Activated T-cell treated with anti-CD3 and anti-CD28 coated beads for 48 hours (primary cell): ENCODE results near the gene PNMA5.
A peak's percentile ranks its signal among the peaks of the same experiment; 100 is the strongest.
"Not testable (repeated sequence)": the region's sequence is repeated elsewhere in the genome, so short reads cannot be mapped to it uniquely, and the experiment has no call there.

ENCODE experiments used
- DNase-seq: peaks from one replicate; pipeline ENCODE4 v3.0.0-alpha.2; 2020; ENCODE audit warnings: low read depth

The PNMA5 gene

DNA sequence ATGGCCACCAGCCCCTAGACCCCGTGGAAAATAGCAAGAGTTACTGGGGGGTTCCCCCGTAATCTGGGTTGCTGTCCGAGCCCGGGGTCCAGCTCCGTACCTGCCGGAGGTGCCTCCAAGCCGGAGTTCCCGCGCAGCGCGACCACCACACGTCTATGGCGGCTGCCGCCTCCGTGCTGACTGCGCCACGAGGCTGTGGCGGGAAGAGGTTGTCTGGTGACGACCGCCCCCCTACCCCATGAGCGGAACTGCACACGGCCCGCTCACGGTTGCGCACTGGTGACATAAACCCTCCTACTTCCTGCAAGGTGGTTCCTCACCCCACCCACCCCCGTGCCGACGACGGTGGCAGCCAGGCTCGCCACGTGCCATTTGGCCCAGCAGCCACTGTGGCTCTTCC lies at the start of gene PNMA5:
TSS of gene PNMA5 (minus strand) at position 184 of the 400 bp plus-strand sequence. CDS start 2,518 bp downstream, outside the sequence.
- no peak for DNase-seq

DNA sequence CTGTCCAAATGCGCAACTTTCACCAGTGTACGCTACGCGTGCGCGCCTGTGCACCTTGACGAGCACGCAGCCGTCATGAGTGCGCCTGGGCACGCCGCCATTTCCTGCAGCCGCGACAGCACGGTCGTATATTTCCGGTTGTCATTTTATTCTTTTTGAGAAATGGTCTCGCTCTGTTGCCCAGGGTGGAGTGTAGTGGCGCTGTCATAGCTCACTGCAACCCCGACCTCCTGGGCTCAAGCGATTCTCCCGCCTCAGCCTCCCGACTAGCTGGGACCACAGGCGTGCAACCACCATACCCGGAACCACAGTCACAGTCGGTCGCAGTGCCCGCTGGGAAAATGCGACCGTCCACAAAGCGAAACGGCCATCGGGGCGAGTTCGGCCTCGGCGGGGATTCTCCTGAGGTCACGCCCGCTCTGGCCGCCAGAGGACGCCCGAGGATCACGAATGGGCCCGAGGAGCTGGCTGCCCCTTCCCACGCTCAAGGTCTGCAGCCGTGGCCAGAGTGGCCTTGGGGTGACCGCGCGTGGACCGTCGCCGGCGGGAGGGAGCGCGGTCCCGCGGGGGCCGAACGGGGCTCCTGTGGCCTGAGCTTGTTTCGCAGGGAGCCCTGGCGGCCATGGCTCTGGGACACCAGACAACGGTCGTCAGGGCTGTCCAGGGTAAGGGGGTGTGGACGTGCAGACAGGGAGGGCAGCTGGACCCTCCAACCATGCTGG lies 38.6 kb upstream of the PNMA5 start:
- DNase-seq: peak; percentile 63

DNA sequence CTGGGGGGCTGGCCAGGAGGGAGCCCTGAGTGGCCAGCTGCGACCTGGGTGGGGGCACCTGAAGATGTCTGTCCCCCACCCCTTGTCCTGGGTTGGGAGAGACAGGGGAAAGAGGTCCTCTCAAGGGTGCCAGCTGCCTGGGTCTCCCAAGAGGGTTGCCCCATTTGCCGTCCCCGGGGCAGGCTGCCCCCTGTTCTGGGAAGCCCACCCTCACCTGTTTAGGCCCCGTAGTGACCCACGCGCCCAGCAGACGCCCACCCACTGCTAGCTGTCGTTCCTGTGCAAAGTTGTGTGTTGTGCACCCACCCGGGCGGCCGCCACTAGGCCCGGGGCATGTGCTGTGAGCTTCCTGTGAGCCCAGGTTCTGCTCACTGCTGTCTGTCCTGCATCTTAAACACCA lies 36.9 kb upstream of the PNMA5 start:
- no peak for DNase-seq

DNA sequence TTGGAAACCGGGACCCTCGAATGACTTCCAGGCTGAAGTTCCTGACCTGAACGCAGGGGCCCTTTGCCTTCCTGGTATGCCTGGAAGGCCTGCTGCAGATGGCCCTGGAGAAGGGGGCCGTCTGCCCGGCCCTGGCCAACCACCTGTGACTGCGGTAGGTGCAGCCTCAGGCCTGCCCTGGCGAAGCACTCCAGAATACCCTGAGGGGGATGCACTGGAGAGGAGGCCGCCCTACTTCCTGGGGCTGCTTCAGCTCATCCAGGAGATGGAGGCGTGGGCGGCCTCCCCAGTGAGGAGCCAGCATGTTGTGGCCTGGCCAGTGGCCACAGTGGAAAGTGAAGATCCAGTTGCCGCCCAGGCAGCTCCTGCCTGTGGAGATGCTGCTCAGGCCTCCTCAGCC lies 36.0 kb upstream of the PNMA5 start:
- DNase-seq: no peak

DNA sequence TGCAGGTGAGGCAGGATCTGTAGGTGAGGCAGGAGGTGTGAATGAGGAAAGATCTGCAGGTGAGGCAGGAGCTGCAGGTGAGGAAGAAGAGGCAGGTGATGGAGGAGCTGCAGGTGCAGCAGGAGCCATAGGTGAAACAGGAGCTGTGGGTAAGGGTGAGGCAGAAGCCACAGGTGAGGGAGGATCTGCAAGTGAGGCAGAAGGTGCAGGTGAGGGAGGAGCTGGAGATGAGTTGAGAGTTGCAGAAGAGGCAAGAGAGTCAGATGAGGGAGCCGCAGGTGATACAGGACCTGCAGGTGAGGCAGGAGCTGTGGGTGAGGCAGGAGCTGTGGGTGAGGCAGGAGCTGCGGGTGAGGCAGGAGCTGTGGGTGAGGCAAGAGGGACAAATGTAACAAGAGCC lies 35.2 kb upstream of the PNMA5 start:
- no peak for DNase-seq

DNA sequence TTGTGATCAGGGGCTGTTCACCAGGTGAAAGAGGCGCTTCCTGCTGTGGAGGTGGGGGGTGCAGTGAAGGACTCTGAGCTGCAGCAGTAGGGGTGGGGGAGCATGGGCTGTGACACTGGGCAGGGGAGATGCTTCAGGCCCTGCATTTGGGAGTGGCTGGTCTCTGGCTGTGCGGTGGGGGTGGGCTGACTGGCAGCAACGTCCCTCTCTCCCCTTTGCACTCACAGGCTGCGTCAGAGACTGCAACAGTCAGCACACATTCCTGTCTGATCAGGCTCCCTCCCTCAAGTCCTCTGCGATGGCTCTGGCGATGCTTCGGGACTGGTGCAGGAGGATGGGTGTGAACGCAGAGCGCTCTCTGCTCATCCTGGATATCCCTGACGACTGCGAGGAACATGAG lies 34.6 kb upstream of the PNMA5 start:
- not testable (repeated sequence) for DNase-seq

DNA sequence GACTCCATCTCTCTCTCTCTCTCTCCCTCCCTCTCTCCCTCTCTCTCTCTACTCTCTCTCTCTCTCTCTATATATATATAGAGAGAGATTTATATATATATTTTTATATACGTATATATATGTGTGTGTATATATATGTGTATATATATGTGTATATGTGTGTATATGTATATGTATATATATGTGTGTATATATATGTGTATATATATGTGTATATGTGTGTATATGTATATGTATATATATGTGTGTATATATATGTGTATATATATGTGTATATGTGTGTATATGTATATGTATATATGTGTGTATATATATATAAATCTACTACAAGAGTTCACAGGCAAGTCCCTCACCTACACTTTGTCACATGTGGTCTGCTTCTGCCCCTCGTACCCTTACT lies 32.6 kb upstream of the PNMA5 start:
- not testable (repeated sequence) for DNase-seq

DNA sequence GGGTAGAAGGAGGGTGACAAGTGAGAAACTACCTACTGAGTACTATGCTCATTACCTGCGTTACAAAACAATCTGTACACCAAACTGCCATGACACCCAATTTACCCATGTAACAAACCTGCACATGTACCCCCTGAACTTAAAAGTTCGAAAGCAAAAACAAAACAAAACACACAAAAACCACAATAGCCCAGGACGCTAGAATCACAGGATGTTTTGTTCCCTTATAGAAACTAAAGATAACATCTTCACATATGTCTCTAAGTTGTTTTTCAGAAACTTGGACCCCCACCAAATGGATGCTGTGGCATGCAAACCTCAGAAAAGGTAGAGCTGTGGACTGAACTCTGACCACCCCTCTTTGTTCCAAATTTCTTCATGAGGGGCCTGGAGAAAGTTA lies 25.2 kb upstream of the PNMA5 start:
- no peak for DNase-seq

DNA sequence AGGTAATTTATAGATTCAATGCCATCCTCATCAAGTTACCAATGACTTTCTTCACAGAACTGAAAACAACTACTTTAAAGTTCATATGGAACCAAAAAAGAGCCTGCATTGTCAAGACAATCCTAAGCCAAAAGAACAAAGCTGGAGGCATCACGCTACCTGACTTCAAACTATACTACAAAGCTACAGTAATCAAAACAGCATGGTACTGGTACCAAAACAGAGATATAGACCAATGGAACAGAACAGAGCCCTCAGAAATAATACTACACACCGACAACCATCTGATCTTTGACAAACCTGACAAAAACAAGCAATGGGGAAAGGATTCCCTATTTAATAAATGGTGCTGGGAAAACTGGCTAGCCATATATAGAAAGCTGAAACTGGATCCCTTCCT lies 23.3 kb upstream of the PNMA5 start:
- DNase-seq: not testable (repeated sequence)

DNA sequence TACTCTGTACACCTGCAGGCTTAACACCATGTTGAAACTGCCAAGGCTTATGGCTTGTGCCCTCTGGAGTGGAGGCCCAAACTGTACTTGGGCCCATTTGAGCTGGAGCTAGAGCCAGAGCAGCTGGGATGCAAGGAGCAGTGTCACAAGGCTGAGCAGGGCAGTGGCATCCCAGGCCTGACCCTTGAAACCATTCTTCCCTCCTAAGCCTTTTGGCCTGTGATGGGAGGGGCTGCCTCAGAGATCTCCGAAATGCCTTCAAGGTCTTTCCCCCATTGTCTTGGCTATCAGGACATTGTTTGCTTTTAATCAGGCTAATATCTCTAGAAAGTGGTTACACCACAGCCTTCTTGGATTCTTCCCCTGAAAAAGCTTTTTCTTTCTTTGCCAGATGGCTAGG lies 10.9 kb upstream of the PNMA5 start:
- DNase-seq: no peak

DNA sequence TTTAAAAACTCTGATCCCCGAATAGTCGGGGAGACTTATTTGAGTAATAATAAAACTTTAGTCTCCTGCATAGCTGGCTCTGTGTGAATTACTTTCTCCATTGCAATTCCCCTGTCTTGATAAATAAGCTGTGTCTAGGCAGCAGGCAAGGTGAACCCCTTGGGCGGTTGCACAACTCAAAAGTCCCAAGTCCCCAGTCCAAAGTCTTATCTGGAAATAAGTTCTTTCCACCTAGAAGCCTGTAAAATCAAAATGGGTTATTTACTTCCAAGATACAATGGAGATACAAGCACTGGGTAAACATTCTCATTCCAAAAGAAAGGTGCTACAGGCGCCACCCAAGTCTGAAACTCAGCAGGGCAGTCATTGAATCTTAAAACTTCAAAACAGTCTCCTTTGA lies 10.1 kb upstream of the PNMA5 start:
- no peak for DNase-seq

DNA sequence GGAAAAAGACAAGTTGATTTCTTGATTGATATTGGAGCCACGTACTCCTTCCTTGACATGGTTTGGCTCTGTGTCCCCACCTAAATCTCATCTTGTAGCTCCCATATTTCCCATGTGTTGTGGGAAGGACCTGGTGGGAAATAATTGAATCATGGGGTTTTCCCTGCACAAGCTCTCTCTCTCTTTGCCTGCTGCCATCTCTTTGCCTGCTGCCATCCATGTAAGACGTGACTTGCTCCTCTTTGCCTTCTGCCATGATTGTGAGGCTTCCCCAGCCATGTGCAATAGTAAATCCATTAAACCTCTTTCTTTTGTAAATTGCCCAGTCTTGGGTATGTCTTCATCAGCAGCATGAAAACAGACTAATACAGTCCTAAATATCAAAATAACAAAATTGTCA lies 8.3 kb upstream of the PNMA5 start:
- DNase-seq: not testable (repeated sequence)

DNA sequence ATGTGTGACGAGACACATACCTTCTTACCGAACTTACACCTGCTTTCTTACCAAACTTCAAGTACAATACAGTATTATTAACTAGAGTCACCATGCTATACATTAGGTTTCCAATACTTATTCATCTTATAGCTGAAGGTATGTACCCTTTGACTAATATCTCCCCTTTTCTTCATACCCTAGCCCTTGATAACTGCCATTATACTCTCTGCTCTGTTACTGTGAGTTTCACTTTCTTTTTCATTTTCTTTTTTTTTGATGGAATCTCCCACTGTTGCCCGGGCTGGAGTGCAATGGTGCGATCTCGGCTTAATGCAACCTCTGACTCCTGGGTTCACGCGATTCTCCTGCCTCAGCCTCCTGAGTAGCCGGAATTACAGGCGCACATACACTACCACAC lies 3.4 kb upstream of the PNMA5 start:
- no peak for DNase-seq

DNA sequence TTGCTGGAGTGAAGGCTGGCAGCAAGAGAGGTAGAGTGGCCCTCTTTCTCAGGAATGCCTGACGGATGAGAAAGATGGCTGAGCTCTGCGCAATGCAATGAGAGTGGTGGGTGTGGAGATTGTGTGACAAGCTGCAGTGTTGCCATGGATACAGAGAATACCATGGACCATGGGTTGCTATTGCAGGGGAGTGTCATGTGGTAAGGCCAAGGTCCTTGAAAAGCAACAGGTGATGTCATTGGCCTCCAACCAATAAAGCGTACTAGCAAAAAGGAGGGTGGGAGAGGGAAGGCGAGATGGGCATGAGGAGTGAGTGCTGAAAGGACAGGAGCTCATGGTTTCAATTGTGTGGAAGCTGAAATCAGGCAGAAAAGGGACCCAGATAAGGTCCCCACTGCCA lies 1.8 kb downstream of the PNMA5 start:
- no peak for DNase-seq

DNA sequence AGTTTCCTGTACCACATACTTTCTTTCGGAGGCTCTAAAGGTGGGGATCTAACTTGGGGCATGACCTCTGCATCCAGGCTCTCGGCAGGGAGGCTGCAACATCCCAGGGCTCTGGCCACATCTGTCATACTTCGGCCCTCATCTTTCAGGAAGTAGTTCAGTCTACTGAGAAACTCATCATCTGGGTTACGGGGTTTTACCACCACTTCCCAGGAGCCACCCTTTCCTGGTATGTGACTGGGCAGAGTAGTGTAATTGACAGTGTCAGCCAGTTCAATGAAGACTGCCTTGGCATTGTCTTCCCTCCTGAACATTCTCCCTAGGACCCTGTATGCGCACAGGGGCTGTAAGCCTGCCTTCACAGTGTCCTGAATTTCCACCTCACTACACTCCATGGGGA lies 2.8 kb downstream of the PNMA5 start:
- no peak for DNase-seq

DNA sequence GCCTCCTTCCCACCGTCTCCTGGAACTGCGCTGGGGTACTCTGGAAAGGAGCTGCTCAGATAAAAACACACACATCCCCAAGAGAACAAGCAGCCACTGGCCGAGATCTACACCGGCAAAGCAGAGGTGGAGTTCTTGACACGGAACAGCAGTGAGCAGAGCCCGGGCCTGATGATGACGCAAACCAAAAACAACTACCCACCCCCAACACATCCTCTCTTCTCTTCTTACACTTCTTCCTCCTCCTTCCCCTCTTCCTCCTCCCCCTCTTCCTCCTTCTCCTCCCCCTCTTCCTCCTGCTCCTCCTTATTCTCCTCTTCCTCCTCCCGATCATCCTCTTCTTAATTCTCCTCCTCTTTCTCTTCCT lies 4.6 kb downstream of the PNMA5 start:
- no peak for DNase-seq

DNA sequence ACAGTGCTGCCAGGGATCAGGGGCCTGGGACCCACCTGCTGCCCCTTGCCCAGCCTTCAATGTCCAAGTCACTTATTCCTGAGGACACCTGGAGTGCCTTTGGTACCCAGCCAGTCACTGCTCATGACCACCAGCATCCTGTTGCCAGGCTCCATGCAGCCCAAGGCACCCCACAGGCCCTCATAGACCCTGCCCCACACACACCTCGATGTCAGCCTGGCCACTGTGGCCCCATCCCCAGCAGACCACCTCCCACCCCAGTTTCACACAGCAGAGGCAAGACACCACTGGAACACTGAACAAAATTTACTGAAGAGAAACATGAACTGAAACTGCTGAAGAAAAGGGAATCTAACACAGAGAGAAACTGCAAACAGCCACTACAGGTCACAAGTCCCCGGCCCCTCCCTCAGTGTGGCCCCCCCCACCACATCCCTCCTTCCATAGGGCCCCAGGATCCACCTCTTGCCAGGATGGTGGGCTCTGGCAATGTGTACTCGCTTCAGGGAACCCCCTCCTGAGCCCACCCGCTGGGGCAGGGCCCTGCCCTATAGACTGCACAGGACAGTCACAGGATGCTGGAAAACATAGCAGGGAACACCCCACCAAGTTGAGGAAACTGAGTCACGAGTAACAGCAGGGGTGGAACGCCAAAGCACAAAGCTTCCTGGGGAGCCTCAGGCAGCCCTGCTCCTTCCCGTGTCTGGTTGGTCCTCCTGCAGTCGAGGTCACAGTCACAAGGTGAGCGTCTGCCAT lies 5.2 kb downstream of the PNMA5 start:
- no peak for DNase-seq

DNA sequence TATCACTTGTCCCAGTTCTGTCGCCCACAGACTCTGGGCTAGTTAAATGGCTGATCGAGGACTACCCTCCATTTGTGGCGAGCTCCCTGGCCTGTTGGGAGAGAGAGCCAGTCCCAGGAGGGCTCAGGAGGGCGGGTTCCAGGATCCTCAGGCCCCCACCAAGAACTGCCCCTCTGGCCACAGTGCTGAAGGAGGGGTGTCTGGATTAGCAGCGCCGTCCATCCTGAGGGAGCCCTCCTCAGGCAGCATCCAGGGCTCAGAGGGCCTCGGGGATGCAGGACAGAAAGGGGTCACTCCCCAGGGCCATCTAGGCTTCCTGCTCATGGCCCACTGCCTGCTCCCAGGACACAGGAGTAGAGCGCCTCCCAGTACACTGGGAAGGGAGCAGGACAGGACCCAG lies 6.1 kb downstream of the PNMA5 start:
- DNase-seq: no peak

DNA sequence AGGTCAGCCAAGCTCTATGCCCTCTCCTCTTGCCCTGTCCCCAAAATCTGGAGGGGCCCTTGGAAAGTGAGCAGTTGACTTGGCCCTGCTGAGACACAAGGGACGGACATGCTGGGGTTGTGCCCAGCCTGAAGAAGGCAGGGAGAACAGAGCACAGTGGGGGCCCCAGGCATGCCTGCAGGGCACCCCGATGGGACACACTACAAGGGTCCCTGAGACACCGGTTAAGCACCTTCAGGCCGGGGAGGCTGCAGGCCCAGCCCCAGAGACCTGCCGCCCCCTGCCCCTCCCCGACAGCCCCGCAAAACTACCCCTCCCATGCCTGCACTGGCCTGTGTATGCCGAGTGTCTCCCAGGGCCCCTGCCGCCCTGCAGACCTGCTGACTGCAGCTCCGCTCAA lies 6.8 kb downstream of the PNMA5 start:
- DNase-seq: not testable (repeated sequence)

DNA sequence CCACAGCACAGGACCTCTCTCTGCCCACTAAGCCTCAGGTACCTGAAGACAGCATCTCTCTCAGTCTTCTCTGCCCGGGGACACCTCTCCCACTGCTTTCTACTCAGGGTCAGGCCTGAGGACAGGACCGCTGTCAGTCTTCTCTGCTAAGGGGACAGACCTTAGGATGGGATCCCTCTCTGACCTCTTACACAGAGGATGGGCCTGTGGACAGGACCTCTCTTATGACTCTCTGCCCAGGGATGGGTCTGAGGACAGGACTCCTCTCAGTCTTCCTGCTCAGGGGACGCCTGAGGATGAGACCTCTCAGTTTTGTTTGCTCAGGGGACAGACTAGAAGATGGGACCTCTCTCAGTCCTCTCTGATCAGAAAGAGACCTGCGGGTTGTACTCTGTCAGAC lies 8.5 kb downstream of the PNMA5 start:
- not testable (repeated sequence) for DNase-seq

DNA sequence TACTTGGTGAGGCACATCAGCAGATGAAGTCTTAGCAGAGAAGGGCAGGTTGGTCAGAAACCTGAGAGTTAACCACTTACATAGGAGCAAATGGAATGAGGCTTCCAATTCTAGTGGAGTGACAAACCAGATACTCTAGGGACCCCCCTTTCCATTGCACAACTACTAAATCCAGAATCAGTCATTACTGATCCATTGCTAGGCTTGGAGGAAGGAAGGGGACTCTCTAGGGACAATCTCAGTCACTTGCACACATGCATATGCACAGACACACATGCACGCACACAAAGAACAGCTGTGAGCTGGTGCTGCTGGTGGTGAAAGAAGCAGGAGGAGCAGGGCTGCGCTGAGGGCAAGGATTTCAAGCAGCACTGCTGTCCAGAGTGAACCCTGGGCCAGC lies 25.7 kb downstream of the PNMA5 start:
- no peak for DNase-seq

DNA sequence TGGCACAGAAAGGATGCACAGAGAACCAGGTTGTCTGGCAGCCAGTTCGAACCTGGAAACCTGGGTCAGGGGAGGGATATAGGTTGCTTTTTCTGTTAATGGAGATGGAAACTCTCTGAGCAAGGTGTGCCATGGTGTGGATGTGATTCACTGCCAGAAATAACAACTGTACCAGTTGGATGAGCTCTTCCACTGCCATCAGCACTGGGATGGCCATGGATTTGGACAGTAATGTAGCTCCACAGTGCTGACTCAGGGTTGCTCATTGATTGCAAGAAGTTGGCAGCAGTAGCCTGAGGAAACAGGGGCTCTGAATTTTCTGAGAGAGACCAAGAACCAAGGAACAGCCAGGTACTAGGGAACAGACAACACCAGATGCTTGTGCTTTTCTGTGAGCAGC lies 33.8 kb downstream of the PNMA5 start:
- DNase-seq: no peak

DNA sequence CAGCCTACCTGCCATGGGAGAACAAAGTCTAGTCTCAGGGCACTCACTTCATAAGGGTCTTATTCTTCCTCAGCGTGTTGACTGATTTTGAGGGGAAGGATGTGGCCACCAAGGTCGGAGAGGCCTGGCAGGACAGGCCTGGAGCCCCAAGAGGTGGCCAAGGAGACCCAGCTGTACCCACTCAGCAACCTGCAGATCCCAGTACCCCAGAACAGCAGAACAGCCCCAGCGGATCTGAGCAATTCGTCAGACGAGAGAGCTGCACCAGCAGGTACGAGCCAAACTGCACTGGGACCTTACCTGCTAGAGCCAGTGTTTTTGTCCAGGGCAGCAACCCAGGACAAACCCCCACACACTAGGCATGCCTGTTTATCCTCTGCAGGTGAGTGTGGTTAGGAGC lies 34.3 kb downstream of the PNMA5 start:
- DNase-seq: no peak
